Brain microvascular endothelial cell (primary cell): ENCODE data around the gene CEP104.

ENCODE experiments used
- DNase-seq: peaks from one replicate; pipeline ENCODE4 v3.0.0-alpha.2; 2020
- H3K27ac ChIP-seq: fragments of 250-450 bp; sonication (Bioruptor Pico); 2 replicates; pipeline ENCODE4 v1.5.1; 2020; ENCODE audit warnings: mild to moderate bottlenecking, moderate library complexity
- H3K27me3 ChIP-seq: fragments of 250-450 bp; sonication (Bioruptor Pico); replicated peaks from 2 replicates; pipeline ENCODE4 v1.5.1; 2020; ENCODE audit warnings: mild to moderate bottlenecking
- H3K36me3 ChIP-seq: fragments of 250-450 bp; sonication (Bioruptor Pico); replicated peaks from 2 replicates; pipeline ENCODE4 v1.5.1; 2020; ENCODE audit warnings: mild to moderate bottlenecking
- H3K4me3 ChIP-seq: 2 replicates; pipeline ENCODE4 v1.5.1; 2011; ENCODE audit warnings: low read depth, mild to moderate bottlenecking, control low read depth, low read length, moderate library complexity
- CTCF ChIP-seq: IDR thresholded peaks from 2 replicates; pipeline ENCODE4 v1.5.1; 2011; ENCODE audit warnings: low read depth, mild to moderate bottlenecking, moderate library complexity, low read length, control low read depth, inconsistent platforms; ENCODE audit errors: missing control alignments
- in situ Hi-C: cut with HindIII; loops from 2 replicates; pipeline ENCODE4 v1.10.0; 2017; ENCODE audit warnings: low sequenced_read_pairs, low pct_ligation_motif_present

CEP104 gene

DNA sequence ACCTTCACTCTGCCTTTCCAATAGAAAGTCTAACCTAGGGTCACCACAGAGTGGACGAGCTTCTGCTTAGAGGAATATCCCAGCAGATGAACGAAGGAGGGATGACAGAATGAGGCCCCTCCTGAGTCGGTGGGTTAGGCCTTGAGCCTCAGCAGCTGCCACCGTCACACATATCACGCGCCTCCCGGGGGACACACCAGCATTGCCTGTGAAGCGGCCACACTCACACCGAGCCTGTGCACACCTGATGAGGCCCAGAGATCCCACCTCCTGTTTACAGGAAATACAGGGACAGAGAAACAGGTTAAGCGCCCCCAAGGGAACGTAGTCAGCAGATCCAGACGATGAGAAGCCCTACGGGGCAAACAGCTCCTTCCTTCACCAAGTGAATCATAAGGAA lies 35.6 kb downstream of the CEP104 start:
- in situ Hi-C loops, result no loop called here
- no peak overlapping the region for H3K27ac ChIP-seq
- no peaks in the 10 kb centered on the region for H3K27me3 ChIP-seq
- no peak for DNase-seq
- no peak overlapping the region for H3K4me3 ChIP-seq
- peaks cover 7% of the 10 kb centered on the region for H3K36me3 ChIP-seq
- no peak for TF ChIP-seq CTCF

DNA sequence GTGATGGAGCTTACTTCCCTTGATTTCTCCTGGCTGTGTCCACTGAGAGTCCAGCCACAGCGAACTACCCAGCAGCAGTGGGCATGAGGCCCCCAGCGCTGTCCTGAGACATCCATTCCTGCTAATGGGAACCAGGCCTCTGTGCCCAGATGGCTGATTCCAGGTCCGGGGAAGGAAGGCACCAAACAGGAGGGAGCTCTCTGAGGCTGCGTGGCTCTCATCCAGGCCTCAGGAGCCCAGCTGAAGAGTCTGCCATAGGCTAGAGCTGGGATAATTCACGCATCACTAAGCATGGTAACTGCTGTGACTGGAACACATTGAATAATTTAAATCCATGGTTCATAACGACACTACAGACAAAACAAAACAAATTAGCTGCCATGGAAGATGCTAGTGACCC lies 36.0 kb downstream of the CEP104 start:
- no peak overlapping the region for H3K27ac ChIP-seq
- in situ Hi-C loops, result no loop called here
- DNase-seq, result no peak
- H3K4me3 ChIP-seq, result no peak overlapping the region
- peaks cover 6% of the 10 kb centered on the region for H3K36me3 ChIP-seq
- TF ChIP-seq CTCF, result no peak
- no peaks in the 10 kb centered on the region for H3K27me3 ChIP-seq

DNA sequence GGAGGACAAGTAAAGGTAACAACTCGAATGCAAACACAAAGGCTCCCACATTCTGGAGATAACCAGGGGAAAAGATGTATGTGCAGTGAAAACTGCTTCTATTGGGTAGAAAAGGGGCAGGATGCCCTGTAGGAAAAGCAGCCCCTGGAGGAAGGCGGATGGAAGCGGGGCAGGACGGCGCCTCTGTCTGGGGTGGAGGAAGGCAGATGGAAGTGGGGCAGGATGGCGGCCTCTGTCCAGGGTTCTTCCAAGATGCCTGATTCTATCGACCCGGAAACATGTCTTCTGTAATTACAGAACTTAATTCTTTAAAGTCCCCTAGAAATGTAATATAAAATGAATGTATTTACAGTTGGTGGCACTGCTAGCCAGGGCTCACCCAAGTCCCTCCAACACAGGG lies 36.7 kb downstream of the CEP104 start:
- H3K36me3 ChIP-seq, result peaks cover 3% of the 10 kb centered on the region
- no peak for TF ChIP-seq CTCF

GRCh38 chr1:3819771-3820200 lies 37.2 kb downstream of the CEP104 start:
- no peak for DNase-seq
- no peak overlapping the region for H3K27ac ChIP-seq
- H3K36me3 ChIP-seq, result peaks cover 3% of the 10 kb centered on the region
- no peak overlapping the region for H3K4me3 ChIP-seq
- no peaks in the 10 kb centered on the region for H3K27me3 ChIP-seq
- in situ Hi-C loops, result no loop called here
- TF ChIP-seq CTCF, result no peak

More for the DNA sequence above, 36.7 kb downstream of the CEP104 start:
- in situ Hi-C loops, result no loop called here
- Histone ChIP-seq H3K27ac (no peak overlapping the region), H3K4me3 (no peak overlapping the region), H3K27me3 (no peaks in the 10 kb centered on the region)
- no peak for DNase-seq

- Histone ChIP-seq H3K4me3 (no peak overlapping the region), H3K27me3 (no peaks in the 10 kb centered on the region), H3K27ac (no peak overlapping the region), H3K36me3 (no peaks in the 10 kb centered on the region)
- no peak for DNase-seq
- no peak for TF ChIP-seq CTCF
- in situ Hi-C loops, result no loop called here
Measured at GRCh38 chr1:3817821-3818597, 39.0 kb downstream of the CEP104 start.

DNA sequence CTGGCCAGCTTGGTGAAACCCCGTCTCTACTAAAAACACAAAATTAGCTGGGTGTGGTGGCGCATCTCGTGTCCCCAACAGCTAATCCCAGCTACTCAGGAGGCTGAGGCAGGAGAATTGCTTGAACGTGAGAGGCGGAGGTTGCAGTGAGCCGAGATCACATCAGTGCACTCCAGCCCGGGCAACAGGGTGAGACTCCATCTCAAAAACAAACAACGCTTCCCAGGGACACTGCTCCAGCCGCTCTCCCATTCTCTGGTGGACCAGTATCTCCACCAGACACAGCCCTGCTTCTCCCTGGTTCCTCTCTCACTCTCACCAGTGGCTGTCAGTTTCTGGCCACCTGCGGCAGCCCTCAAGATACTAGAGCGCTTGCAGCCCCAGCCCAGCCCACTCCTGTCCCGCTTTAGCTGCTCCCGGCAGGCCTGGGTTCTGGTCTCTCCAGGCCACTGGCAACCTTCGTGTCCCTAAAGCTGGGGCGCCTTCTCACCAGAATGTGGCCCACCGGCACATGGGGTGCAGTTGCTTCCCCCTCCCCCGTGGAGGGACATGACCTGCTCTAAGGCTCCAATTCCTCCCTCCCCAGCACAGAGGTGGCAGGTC lies 39.8 kb downstream of the CEP104 start:
- DNase-seq, result no peak
- in situ Hi-C loops, result no loop called here
- H3K36me3 ChIP-seq, result no peaks in the 10 kb centered on the region
- no peaks in the 10 kb centered on the region for H3K27me3 ChIP-seq
- H3K4me3 ChIP-seq, result no peak overlapping the region
- TF ChIP-seq CTCF, result no peak
- no peak overlapping the region for H3K27ac ChIP-seq
